Heart left ventricle (tissue), 13 donors: ENCODE measurements around the gene NCAPD3.

ENCODE experiments used
- POLR2A ChIP-seq, 2 donors: fragments of 450-650 bp; IDR thresholded peaks; one replicate each; pipeline ENCODE4 v1.6.1; 2017; ENCODE audit warnings: antibody characterized with exemption in 2 of 2, mild to moderate bottlenecking in 2 of 2, moderate library complexity in 2 of 2
- TF ChIP-seq, protein P1 (sequence below), 12 donors: fragments of 200-600 bp; sonication (generic) in 4 of 12; IDR thresholded peaks; one replicate each; pipeline versions ENCODE4 v1.5.0 to v1.8.0; 2018 to 2022; ENCODE audit warnings: antibody characterized with exemption in 12 of 12, mild to moderate bottlenecking in 5 of 12
- donor health status: ischemic (EF 13 %, LVEDD 7.1; RV severe dilation, severe dysfunction).
- donor health status: DM: no; HTN: yes; CAD: no.
- donor health status: DM: no; HTN: no; CAD: no.
- donor health status: ischemic (EF 25% LVEDD 6.9; RV normal size, moderate dysfunction).
- donor health status: ischemic (EF 25% LVEDD 5.7; RV mildly dilated, moderate dysfunction).
- donor health status: ischemic (EF 35%, LVEDD 5.7; RV mildly dilated, moderate dysfunction).
- donor health status: nonischemic (EF 11% LVEDD 7.7; RV severe dilation, severe dysfunction).
- donor health status: DM: yes; HTN: yes; CAD: no.
- donor health status: PGD.
- donor health status: ischemic (EF 29% LVEDD 5.4; RV normal size, mild dysfunction).
- donor health status: nonischemic (EF 23%, LVEDD 6.1; RV moderate dilation, normal function).

DNA sequence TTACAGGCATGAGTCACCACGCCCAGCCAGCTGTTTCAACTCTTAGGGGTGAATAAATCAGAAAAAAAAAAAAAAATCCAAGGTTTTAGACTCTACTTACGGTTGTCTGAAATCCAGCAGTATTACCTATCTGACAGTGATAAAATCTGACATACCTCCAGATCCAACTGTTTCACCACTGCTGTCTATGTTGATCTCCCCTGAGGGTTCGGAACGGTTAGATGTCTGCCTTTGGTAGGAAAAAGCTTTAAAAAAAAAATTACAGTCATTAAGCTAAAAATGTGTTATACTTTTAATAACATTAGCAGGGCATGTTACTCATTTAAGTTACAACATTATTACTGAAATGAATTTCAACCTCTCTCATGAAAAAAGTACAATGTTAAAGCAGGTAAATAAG, 21.1 kb downstream of the NCAPD3 start:
- TF ChIP-seq, protein P1, sequence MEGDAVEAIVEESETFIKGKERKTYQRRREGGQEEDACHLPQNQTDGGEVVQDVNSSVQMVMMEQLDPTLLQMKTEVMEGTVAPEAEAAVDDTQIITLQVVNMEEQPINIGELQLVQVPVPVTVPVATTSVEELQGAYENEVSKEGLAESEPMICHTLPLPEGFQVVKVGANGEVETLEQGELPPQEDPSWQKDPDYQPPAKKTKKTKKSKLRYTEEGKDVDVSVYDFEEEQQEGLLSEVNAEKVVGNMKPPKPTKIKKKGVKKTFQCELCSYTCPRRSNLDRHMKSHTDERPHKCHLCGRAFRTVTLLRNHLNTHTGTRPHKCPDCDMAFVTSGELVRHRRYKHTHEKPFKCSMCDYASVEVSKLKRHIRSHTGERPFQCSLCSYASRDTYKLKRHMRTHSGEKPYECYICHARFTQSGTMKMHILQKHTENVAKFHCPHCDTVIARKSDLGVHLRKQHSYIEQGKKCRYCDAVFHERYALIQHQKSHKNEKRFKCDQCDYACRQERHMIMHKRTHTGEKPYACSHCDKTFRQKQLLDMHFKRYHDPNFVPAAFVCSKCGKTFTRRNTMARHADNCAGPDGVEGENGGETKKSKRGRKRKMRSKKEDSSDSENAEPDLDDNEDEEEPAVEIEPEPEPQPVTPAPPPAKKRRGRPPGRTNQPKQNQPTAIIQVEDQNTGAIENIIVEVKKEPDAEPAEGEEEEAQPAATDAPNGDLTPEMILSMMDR (IDR thresholded peaks at IDR 0.05) = no peak
- TF ChIP-seq POLR2A (IDR thresholded peaks at IDR 0.05) = no peak
